Endothelial cell of umbilical vein (primary cell): ENCODE data around the gene MRPL55. TPM values are rescaled to one million over a fixed set of nuclear protein-coding genes. Genes with fewer than 3 reads are reported as not detected.

Experiments used
- BruUV-seq: library from RNA; stranded (reverse); fragments of 400-500 nt; replicated peaks from 2 replicates; lab custom pipeline; 2021; lab: Mats Ljungman, UMichigan
- CTCF ChIA-PET: fragments of 300-600, 350-600 bp; sonication (Branson Sonifier 250); formaldehyde crosslinking; loops from one replicate; lab custom pipeline; 2021; ENCODE audit warnings: antibody characterized with exemption, inconsistent platforms; lab: Charles Lee
- POLR2A ChIA-PET: fragments of 300-600, 350-600 bp; sonication (Branson Sonifier 250); formaldehyde crosslinking; loops from one replicate; lab custom pipeline; 2021; ENCODE audit warnings: antibody characterized with exemption, inconsistent platforms; lab: Charles Lee
- DNase-seq: peaks from one replicate; pipeline ENCODE4 v3.0.0-alpha.2; 2011; ENCODE audit warnings: low read depth, low spot score
- FAIRE-seq: peaks from 2 replicates; lab custom pipeline; 2011; peaks lifted over from hg19 to GRCh38; lab: Jason Lieb, UNC
- H2AFZ ChIP-seq: 2 replicates; pipeline ENCODE4 v1.6.0; 2012; ENCODE audit warnings: low read depth, low read length, control low read depth, inconsistent platforms
- H3K27ac ChIP-seq: 2 replicates; pipeline ENCODE4 v1.5.1; 2011; ENCODE audit warnings: low read depth, mild to moderate bottlenecking, control low read depth, low read length, moderate library complexity; ENCODE audit not compliant: insufficient read depth
- H3K27me3 ChIP-seq, 2 experiments: 2 replicates each; pipeline versions ENCODE4 v1.6.0 to v1.6.1; 2011; ENCODE audit warnings: low read length in 2 of 2, mixed read lengths in 1 of 2; ENCODE audit not compliant: control insufficient read depth in 2 of 2, insufficient read depth in 2 of 2
- H3K36me3 ChIP-seq, 2 experiments: 2 replicates in 1 of 2; 3 replicates in 1 of 2; pipeline ENCODE4 v1.5.1; 2011; ENCODE audit warnings: low read length in 2 of 2, mild to moderate bottlenecking in 1 of 2, moderate library complexity in 1 of 2; ENCODE audit not compliant: control insufficient read depth in 2 of 2, insufficient read depth in 2 of 2; ENCODE audit errors: extremely low read depth in 1 of 2
- H3K4me1 ChIP-seq: 3 replicates; pipeline ENCODE4 v1.5.1; 2011; ENCODE audit warnings: mild to moderate bottlenecking, low read length; ENCODE audit not compliant: control insufficient read depth, insufficient read depth; ENCODE audit errors: extremely low read depth
- H3K4me2 ChIP-seq: 2 replicates; pipeline ENCODE4 v1.6.1; 2011; ENCODE audit warnings: low read length, control low read depth, mixed read lengths; ENCODE audit not compliant: insufficient read depth
- H3K4me3 ChIP-seq, 3 experiments: fragments of 200-600 bp in 1 of 3; sonication (generic), shearing (Covaris generic) in 1 of 3; replicated peaks in 1 of 3; 2 replicates each; pipeline ENCODE4 v1.5.1; 2011 to 2016; ENCODE audit warnings: control low read depth in 3 of 3, low read length in 3 of 3, mild to moderate bottlenecking in 2 of 3, inconsistent platforms in 1 of 3, low read depth in 1 of 3, moderate library complexity in 1 of 3; ENCODE audit not compliant: insufficient read depth in 1 of 3
- H3K79me2 ChIP-seq: 2 replicates; pipeline ENCODE4 v1.6.0; 2012; ENCODE audit warnings: low read length, inconsistent platforms; ENCODE audit not compliant: control insufficient read depth, insufficient read depth
- H3K9ac ChIP-seq: replicated peaks from 2 replicates; pipeline ENCODE3; 2011; ENCODE audit warnings: low read length, control low read depth; ENCODE audit not compliant: insufficient read depth; ENCODE audit errors: extremely low read depth
- H3K9me1 ChIP-seq: replicated peaks from 3 replicates; pipeline ENCODE4 v1.6.0; 2011; ENCODE audit warnings: mild to moderate bottlenecking, low read length; ENCODE audit not compliant: control insufficient read depth, insufficient read depth; ENCODE audit errors: extremely low read depth
- H3K9me3 ChIP-seq: replicated peaks from 2 replicates; pipeline ENCODE4 v1.5.1; 2012; ENCODE audit warnings: low read length, inconsistent platforms; ENCODE audit not compliant: control insufficient read depth, insufficient read depth
- H4K20me1 ChIP-seq: replicated peaks from 2 replicates; pipeline ENCODE3; 2011; ENCODE audit warnings: mild to moderate bottlenecking, low read length; ENCODE audit not compliant: control insufficient read depth, insufficient read depth; ENCODE audit errors: extremely low read depth
- CTCF ChIP-seq, 2 donors: IDR thresholded peaks; 1 replicate in 1 of 2; 2 replicates in 1 of 2; pipeline ENCODE4 v1.5.1; 2011; ENCODE audit warnings: low read length in 2 of 2, mild to moderate bottlenecking in 2 of 2, moderate library complexity in 2 of 2, control low read depth in 1 of 2, inconsistent platforms in 1 of 2, low read depth in 1 of 2; ENCODE audit not compliant: insufficient read depth in 1 of 2; ENCODE audit errors: extremely low read depth in 1 of 2
- FOS ChIP-seq: IDR thresholded peaks from 2 replicates; pipeline ENCODE4 v1.6.1; 2011; ENCODE audit warnings: mild to moderate bottlenecking, low read length, moderate library complexity, borderline replicate concordance; ENCODE audit not compliant: insufficient read depth
- JUN ChIP-seq: IDR thresholded peaks from 2 replicates; pipeline ENCODE4 v1.6.1; 2011; ENCODE audit warnings: borderline replicate concordance, low read depth; ENCODE audit not compliant: insufficient read length, insufficient read depth
- MAX ChIP-seq: IDR thresholded peaks from 2 replicates; pipeline ENCODE4 v1.6.1; 2011; ENCODE audit not compliant: insufficient read depth, insufficient read length
- MYC ChIP-seq: IDR thresholded peaks from one replicate; pipeline ENCODE4 v1.6.1; 2011; ENCODE audit warnings: mild to moderate bottlenecking, low read depth, low read length
- POLR2A ChIP-seq: IDR thresholded peaks from 2 replicates; pipeline ENCODE4 v1.6.1; 2012; ENCODE audit warnings: low read depth, mild to moderate bottlenecking, control low read depth, low read length
- POLR2AphosphoS5 ChIP-seq: IDR thresholded peaks from 2 replicates; pipeline ENCODE4 v1.6.1; 2012; ENCODE audit warnings: low read depth, mild to moderate bottlenecking, control low read depth, low read length, moderate library complexity; ENCODE audit not compliant: insufficient read depth
- dilution Hi-C: fragments of 300-500 bp; cut with MboI; formaldehyde crosslinking; loops from one replicate; pipeline ENCODE4 v1.15.0; 2019; ENCODE audit warnings: low sequenced_read_pairs; ENCODE audit not compliant: extremely low pct_ligation_motif_present
- intact Hi-C: fragments of 100-400 bp; cut with micrococcal nuclease; formaldehyde crosslinking; loops from one replicate; pipeline ENCODE4 v1.10.0; 2022
- polyA plus RNA-seq, 4 experiments: library from polyadenylated mRNA; depleted of rRNA in 3 of 4; stranded (reverse) in 3 of 4; unstranded in 1 of 4; fragments of >200 nt; gene quantifications; 2 replicates each; pipeline versions ENCODE4 v1.2.1 to v1.2.3, GENCODE V29; 2011 to 2012; ENCODE audit warnings: missing spikeins in 1 of 4
- total RNA-seq: library from RNA; stranded (reverse); gene quantifications from 2 replicates; pipeline ENCODE4 v1.2.3, GENCODE V29; 2021

The MRPL55 gene
- total and polyA plus RNA-seq, 2 donors (not counting 3 experiments of a cell fraction or from before 2014, with no cell fraction given), result 58.7 to 155 TPM

- Histone ChIP-seq H3K36me3 (no peaks in the 10 kb centered on the region), H4K20me1 (no peaks in the 10 kb centered on the region), H3K9ac (no peak overlapping the region), H3K9me1 (no peaks in the 10 kb centered on the region), H2AFZ (no peak overlapping the region), H3K4me3 (no peak overlapping the region), H3K4me1 (no peaks in the 10 kb centered on the region), H3K4me2 (no peak overlapping the region), H3K27me3 (peaks cover 18 to 27% of the 10 kb centered on the region in 2 experiments), H3K9me3 (no peaks in the 10 kb centered on the region), H3K27ac (no peak overlapping the region), H3K79me2 (no peaks in the 10 kb centered on the region)
- no peak for FAIRE-seq
- no peak for DNase-seq
- TF ChIP-seq FOS, result no peak
- no peak for TF ChIP-seq CTCF (IDR thresholded peaks at IDR 0.05; ENCODE audit: extremely low read depth in 1 of 2, insufficient read depth in 1 of 2, low read depth in 1 of 2, low read length in 2 of 2)
- TF ChIP-seq JUN, result no peak
- no peak for TF ChIP-seq POLR2A
- TF ChIP-seq MAX, result no peak
- no peak for TF ChIP-seq MYC
- TF ChIP-seq POLR2AphosphoS5, result no peak
- dilution Hi-C loops (no loop called here), intact Hi-C loops (no loop called here)
- ChIA-PET POLR2A (no interaction called here), CTCF (no interaction called here)
- no TSS peak for BruUV-seq
Observed at GRCh38 chr1:228061411-228062084, 47.6 kb downstream of the MRPL55 start.
